ENCODE data around the gene SCN2B.

DNA sequence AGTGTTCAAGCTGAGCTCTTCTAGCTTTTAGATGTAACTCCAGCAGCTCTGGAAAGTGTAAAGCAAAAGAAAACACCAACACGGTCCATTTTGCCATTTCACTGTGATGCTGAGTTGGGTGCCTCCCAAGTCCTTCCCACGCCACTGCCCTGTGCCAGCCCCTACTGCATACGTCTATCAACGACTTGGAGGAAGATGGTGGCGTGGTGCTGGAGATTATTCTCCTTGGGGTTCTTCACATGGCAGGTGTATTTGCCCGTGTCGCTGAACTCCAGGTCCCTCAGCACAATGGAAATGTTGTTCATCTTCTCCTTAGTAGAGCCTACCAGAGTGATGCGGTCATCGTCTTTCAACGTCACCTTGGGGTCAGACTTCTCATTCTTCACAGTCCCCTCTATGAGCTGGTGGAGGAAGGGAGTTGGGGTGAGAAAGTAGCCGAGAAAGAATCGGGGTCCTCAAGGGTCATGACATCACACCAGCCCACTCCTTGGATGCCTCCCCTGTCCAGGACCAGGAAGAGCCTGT lies 32.7 kb downstream of the SCN2B start:
- TF ChIP-seq, protein P1, sequence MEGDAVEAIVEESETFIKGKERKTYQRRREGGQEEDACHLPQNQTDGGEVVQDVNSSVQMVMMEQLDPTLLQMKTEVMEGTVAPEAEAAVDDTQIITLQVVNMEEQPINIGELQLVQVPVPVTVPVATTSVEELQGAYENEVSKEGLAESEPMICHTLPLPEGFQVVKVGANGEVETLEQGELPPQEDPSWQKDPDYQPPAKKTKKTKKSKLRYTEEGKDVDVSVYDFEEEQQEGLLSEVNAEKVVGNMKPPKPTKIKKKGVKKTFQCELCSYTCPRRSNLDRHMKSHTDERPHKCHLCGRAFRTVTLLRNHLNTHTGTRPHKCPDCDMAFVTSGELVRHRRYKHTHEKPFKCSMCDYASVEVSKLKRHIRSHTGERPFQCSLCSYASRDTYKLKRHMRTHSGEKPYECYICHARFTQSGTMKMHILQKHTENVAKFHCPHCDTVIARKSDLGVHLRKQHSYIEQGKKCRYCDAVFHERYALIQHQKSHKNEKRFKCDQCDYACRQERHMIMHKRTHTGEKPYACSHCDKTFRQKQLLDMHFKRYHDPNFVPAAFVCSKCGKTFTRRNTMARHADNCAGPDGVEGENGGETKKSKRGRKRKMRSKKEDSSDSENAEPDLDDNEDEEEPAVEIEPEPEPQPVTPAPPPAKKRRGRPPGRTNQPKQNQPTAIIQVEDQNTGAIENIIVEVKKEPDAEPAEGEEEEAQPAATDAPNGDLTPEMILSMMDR (IDR thresholded peaks at IDR 0.05), result no peak
- no peak for TF ChIP-seq POLR2A (IDR thresholded peaks at IDR 0.05)
- TF ChIP-seq EP300 (IDR thresholded peaks at IDR 0.05), result no peak

Measured in upper lobe of left lung (tissue), 4 donors.